Measurements from ENCODE around the gene PRKN.

DNA sequence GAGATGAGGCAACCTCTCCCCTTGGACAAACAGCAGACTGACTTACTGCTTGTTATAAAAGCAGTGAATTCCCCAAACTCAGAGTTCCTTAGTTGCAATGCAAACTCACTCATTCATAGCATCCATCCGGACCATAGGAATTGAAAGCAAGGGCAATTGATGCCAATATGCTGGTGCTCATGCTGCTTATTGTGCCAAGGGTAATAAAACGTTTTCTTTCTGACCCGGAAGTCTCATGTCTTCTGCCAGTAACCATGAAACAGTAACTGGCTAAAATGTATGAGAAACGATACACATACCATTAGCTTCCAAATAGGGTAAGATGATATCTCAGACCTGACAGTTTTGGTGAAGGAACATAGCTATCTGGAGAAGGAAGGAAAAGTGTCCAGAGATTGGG is 18.1 kb downstream of the PRKN start:
- TF ChIP-seq POLR2A (IDR thresholded peaks at IDR 0.05; ENCODE audit: low read length) (no peak), GATA1 (IDR thresholded peaks at IDR 0.05; ENCODE audit: low read depth, low read length) (no peak)
